Stimulated activated CD4-positive, alpha-beta T cell treated with anti-CD3 and anti-CD28 coated beads, Interleukin-1b, Interleukin-23, amount 100 ng/mL, for 1 hour (primary cell): ENCODE results near the gene PKP1.

Experiments
- DNase-seq, 2 donors: peaks; one replicate each; pipeline ENCODE4 v3.0.0-alpha.2; 2020; ENCODE audit warnings: low read depth in 2 of 2

The PKP1 gene

DNA sequence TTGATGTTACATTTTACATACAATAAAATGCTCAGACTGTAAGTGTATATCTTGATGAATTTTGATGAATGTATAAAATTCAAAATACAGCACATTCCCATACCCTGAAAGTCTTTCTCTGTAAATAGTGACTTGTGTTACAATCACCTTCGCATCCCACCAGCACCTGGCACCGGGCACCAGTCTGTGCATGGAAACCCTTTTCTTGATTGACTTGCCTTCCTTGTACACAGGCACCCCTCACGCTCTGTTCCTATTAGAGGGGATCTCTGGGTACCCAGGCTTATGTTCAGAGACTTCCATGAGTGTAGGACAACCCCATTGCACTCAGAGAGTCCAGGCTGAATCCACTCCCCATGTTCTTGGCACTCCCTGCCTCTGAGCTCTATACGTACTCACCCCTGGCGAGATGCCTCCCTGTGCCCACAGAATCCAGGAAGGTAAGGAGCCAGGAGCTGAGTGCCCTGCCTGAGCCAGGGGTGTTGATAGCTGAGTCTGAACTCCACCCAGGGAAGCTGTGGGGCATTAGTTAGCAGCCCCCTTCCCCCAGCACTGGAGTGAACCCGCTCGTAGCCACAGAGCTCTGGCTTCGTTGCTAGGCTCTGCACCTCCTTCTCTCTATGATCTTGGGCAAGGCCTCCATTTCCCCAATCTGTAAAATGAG lies 22.5 kb upstream of the PKP1 start:
- DNase-seq, result no peak

DNA sequence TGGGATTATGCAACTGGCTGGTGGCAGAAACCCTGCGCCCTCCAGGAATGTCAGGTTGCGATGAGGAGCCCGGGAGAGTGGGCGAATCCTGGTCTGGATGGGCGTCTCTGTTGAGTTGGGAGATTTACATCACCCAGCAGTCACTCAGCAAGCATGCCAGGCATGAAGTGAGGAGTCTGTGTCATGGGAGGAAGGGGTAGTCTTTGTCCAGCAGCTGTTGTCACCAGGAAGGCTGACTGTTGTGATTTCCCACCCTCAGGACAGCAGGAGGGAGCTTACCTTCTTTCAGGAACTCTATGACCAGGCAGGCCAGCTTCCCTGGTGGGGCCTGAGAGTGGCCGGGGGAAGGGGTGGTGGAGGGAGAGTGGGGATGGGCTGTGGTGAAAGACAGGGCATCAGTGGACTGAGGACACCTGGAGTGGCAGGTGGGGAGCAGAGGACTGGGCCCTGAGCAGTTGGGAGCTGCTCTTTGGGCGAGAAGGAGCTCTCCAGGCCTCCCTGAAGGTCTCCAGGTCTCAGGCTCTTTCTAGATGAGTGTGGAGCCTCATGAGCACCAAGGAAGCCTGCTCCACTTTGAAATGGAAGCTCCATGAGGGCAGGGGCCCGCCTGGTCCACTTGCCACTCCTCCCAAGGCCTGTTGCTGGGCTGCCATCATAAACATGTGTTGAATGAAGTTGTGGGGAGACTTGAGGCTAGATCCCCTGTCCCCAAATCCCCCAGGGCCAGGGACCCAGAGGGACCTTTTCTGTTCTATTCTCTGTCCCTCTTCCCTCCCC lies 21.3 kb upstream of the PKP1 start:
- no peak for DNase-seq

DNA sequence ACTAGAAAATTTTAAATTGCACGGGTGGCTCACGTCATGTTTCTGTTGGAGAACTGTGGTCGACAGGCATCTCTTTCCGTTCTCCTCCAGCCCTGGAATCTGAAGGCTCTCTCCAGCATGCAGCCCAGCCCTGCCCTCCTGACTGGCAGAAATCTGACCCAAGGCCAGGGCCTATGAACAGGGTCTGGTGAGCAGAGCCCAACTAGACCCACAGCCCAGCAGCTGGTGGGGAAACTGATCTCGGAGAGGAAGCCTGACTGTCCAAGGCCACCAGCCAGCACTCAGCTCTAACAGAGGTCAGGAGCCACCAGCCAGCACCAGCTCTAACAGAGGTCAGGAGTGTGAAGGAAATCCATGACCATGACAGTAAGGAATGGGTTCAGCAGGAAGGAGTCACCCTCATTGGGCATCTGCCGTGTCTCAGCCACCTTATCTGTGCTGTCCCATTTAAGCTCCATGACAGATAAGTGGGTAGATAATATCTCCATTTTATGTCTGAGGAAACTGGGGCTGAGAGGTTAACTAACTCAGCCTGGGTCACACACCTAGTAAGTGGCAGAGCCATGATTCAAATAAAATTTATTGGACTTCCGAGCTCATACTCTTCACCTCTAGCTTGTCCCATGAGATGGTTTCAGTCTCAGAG lies 20.2 kb upstream of the PKP1 start:
- no peak for DNase-seq

DNA sequence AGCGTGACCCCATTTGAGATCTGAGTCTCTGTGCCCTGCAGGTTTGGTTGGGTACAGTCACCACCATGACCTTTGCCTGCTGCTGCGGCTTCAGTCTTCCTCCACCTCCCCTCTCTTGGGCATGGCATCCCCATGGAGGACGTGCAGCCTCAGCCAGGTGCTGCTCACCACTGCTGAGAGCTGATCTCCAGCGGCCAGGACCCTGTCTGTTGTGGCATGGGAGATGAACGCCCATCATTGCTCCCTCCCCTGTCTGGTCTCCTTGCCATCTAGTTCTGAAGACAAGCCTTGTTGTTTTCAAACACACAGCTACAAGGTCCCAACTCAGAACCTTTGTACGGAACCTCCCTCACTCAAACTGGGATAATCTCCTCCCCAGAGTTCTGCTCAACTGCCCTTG lies 19.2 kb upstream of the PKP1 start:
- DNase-seq, result no peak

DNA sequence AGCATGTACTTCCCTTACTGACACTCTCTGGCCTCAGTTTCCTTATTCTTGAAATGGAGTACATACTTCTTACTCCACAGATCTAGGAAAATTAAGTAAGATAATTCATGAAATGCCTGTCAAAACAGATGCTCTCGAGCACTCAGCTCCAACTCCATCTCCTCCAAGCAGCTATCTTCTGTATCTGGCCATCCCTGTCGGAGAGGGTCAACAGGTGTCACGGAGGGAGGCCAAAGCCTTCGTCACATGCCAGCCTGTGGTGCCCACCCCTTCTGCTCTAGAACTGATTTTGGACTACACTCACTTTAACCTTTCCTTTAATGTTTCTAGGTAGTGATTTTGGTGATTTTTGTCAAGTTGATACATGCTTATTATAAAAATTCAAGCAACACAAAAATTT lies 18.8 kb upstream of the PKP1 start:
- no peak for DNase-seq

DNA sequence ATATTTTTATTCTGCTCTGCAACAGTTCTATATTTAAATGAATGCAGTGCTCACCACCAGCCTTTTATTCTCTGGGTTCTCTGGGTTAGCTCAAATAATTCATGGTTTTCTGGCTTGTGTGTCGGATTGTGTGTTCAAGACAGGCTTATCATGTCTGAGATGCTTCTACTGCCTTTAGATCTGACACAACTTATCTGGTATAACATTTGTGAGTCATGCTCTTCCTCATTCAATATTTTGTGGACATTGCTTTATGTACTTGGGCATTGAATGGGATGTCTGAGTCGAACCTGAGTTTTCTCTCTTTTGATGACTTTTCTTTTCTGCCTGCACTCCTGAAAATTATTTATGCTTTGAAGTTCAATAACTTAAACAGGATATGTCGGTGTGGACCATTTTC lies 17.6 kb upstream of the PKP1 start:
- no peak for DNase-seq

DNA sequence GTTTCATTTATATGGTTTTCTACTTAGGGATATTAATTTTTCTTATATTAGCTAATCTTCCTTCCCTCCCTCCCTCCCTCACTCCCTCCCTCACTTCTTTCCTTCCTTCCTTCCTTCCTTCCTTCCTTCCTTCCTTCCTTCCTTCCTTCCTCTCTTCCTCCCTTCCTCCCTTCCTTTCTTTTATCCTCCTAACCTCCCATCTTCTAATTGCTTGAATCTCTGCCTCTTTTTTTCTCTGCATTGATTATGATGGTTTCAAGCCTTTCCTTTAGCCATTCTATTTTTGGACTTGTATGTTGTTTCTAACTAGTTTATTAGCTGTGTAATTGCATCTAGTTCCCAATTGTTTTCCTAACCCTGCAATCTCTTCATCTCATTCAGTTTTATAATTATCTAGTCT lies 17.0 kb upstream of the PKP1 start:
- DNase-seq, result no peak

DNA sequence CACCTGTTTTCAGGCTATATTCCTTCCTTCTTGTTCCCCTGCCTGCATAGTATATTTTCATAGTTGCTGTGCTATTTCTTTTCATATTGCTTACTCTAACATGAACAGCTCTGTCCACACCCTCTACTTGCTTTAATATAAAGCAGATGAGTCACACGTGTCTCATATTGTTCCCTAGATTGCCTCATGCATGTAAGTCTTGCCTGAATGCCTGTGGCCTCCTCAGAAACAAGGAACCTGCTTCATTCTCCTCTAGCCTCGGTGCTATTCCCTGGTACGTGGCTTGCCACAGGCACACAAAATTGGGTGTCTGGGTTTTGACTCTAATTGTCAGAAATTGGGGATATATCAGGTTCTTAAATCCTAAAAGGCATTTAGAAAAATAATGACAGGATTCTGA lies 16.5 kb upstream of the PKP1 start:
- no peak for DNase-seq

DNA sequence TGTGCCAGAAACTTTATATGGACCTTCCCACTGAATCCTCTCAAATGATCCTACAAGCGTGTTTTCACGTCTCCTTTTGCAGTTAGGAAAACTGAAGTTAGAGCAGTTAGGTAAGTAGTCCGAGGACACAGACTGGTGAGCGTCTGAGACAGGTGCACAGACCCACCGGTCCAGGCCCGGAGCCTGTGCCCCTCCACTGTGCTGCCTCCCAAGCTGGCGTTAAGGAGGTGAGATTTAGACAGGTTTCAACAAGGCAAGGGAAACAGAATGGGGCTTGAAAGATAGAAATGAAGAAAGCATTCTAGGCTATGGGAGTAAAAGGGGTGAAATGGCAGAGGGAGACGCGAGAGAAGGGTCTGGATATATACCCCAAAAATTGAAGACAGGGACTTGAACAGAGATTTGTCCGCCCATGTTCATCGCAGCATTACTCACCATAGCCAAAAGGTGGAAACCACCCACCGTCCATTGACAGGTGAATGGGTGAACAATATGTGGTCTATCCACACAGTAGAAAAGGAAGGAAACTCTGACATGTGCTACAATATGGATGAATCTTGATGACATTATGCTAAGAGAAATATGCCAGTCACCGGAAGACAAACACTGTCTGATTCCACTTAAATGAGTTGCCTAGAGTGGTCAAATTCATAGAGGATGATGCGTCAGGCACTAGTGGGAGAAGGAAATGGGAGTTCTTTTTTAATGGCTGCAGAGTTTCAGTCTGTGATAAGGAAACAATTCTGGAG lies 15.7 kb upstream of the PKP1 start:
- no peak for DNase-seq

DNA sequence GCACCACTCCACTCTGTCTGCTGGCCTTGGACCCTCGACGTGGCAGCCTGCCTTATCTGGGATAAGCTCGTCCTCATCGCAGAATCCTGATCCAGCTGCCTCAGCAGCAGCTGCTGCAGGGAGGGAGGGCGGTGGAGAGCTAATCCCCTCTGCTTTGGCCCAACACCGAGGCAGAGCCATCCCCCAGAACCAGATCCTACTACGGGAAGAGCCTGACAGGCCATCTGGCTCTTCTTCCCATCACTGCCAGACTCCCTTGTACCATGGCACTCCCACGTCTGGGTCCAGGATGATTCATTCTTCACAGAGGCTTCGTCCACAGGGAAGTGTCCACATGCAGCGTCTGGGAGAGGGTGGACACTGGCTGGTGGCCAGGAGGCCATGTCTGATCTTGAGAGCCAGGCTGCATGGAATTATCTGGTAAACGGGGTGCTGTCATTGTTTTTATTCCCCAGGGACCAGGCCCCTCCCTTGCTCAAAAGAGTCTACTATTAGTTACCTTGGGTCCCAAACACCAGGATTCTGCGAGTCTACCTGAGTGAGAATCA lies 14.6 kb upstream of the PKP1 start:
- DNase-seq, result no peak

DNA sequence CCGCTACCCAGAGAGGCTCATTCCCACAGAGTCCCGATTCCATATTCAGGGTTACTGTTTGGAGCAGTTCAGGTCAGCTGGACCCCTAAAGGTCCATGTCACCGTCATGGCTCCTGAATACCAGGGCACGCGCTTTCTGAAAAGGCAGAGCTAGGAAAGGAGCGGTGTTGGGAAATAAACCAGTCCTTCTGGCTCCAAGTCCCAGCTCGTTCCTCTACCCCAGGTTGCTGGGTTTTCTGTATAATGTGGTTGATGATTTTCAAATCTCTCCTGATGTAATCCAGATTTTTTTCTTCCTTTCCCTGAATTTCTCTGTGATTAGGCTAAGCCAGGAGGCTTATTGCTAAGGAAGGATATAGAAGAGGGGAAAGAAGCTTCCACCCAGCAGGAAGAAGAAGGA lies 14.0 kb upstream of the PKP1 start:
- DNase-seq, result no peak

DNA sequence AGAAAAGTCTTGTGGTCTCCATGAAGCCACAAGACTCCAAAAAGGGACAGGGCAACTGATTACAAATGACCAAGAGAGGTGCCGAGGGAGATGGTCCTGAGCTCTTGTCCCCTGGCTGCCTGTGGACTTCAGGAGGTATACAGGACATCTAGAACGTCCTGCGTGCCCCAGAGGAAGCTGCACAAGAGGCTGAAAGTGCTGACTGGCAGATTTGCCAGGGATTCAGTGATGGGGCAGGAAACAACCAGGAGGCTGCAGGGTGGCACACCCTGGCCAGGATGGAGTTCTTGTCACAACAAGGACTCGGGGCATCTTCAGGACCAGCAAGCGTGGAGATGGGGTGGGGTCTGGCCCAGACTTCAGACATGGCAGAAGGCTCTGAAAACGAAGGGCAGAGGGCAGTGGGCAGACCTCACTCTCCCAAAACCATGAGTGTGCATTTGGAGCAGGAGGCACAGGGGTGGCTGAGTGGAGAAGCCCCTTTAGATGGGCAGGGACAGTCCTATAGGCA lies 13.4 kb upstream of the PKP1 start:
- DNase-seq, result no peak

DNA sequence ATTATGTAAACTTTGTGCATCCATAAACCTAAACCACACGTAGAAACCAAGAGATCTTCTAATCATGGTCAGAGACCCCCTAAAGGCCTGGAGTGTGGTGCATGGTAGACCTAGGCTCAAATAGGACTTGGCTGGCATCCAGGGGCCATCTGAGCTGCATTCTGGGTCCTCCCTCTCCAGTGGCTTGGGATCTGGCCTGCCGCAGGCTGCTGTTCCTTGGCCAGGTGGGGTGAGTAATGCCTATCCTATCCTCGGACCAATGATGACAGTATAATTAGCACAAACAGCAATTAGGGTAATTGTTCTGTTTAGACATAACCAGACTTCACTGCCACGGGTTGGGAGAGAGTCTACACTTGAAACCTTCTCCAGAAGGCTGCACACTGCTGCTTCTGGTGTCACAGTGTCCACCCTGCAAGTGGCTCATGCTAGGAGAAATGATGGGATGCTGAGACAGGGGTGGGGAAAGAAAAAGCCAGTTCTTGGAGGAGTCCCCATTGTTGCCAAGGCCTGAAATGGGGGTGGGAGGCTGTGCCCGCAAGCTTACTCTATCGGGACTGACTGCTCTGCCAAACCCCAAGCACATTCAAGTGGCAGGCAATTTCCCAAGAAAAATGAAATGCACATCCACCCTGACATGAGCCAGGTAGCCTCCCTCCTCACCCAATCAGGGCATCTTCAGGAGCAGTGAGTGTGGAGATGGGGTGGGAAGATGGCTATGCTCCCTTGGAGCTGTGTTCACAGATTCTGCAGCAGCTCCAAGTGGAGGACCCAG lies 12.5 kb upstream of the PKP1 start:
- no peak for DNase-seq

DNA sequence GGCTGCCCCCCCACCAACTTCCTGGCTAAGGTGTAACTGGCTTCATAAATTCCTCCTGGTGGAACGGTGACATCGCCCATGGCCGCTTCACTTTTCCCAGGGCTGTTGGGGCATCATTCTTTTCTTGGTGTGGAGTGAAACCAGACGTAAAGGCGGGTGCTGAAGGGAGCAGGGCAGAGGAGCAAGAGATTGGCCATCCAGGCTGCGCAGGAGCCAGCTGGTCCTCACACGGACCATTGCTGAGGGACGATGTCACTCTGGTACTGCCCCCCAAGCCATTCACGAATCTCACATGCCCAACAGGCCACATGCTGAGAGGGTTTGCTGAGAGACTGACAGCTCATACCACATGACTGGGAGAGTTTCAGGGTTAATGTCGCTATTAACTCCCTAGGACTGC lies 10.5 kb upstream of the PKP1 start:
- no peak for DNase-seq

DNA sequence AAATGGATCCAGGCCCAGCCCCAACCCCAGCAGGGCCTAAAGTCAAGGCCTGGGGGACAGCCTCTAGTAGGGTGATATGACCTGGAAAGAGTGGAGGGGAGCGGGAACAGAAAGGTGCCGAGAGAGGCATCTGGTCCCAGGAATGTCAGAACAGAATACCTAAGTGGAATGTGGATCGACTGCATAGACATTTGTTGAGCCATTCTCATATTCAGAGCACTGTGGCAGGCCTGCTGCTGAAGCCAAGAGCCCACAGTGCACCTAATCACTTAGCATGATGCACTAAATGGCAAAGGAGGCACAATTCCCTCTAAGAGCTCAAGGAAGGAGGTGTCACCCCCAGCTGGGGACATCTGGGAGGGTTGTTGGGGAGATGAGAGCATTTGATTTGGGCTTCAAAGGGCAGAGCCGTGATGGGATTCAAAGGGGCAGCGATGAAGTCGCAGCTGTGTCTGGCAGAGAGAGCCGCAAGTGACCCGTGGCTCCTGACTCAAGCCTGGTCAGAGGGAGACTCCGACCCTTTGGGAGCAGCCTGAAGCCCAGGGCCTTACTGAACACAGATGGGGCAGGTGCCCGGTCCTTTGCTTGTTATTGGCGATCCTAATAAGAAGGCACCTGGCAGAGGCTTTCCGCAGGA lies 8.6 kb upstream of the PKP1 start:
- DNase-seq, result no peak

DNA sequence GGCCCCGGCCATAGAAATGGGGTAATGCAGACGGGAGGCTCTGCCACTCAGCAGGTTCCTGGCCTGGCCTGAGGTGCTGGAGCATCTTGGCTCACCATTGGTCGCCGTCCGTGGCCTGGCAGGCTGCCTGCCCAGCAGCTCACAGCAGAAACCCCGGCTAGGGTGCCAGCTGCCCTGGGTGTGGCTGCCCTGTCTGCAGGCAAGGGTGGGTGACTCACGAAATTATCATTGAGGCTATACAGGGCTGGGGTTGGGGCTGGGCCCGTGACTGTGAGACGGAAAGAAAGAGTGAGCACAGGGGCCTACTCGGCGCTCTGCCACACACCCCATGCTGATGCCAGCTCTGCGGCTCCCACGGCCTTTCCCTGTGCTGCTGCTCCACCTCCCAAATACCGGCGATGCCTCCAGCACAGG lies 8.0 kb upstream of the PKP1 start:
- DNase-seq, result no peak

DNA sequence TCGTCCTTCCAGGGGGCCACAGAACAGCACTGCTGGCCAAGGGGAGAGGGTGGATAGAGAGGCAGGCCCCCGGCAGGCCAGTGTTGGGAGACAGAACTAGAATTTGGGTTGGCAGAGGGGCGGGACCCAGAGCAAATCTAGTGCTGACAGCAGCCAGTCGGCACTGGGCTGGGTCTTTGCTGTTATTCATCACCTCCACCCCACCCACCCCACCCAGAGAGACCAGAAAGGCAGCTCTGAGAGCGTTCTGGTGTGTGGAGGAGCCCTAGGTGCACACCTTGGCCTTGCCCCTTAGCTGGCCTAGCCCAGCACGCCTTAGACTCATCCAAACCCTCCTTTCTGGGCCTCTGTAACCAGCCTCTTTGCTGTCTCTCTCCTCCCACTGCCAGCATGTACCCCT lies 6.4 kb upstream of the PKP1 start:
- DNase-seq, result no peak

DNA sequence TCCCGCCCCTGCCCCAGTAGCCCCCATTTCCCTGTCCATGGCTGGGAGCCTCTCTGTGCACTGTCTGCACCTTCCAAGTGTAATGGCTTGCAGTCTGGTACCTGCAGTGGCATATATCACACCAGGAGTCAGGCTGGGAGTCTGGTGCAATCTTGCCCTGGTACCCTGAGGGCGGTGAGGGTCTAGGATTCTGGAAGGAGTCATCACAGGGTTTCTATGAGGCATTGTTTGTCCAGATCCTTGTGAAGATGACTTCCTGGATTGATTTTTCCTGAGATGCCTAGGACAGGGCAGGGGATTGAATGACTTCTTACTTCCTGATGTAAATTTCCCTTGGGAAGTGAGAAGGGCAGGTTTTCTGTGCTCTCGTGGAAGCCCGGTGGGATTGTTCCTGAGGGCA lies 5.9 kb upstream of the PKP1 start:
- no peak for DNase-seq

DNA sequence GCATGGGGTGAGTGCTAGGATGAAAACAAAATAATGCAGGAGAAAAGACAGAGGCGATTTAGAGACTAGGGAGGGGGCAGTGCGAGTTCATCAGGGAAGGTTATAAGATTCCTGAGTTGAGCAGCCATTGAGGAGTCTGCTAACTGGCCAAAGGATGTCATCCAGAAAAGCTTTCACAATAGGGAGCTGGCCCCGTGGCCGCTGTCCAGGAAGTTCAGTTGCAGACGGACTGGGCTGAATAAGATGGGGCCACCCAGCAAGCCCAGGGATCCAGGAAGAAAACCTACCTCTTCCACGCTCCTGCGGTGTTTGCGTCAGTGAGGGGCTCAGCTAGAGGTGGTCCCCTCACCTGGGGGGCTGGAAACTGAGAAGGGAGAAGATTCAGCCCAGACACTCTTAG lies 4.0 kb upstream of the PKP1 start:
- DNase-seq, result no peak

DNA sequence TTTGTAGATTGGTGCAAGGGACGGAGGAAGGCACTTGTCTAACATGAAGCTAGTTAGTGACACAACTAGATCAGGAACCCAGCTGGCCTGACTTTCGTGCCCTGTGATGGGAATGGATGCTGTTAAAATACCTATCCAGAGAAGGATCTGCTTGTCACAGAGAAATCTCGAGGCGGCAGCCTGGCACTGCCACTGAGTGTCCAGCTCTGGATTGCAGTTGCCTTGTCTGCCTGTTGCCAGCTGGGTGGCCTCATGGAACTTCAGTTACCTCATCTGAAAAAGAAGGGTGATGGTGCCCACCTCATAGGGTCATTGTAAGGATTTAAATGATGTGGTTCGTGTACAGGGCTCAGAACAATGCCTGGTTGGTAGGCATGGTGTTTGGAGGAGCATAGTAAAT lies 2.4 kb upstream of the PKP1 start:
- DNase-seq, result no peak

DNA sequence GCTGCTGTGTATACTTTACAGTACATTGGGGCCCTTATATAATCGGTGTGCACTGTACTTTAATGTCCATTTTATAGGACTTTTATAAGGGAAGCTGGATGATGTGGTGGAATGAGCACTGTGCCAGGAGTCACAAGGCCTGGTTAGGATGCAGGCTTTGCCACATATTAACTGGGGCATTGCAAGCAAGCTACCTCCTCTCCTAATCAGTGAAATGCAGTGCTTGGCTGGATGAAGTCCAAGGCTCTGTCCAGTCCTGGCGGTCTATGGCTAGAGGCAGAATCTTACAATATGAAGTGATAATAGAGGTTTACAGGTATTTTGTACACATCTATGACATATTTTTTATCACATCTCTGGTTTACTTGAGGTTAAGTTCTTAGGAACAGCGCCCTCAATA lies 1.7 kb upstream of the PKP1 start:
- DNase-seq, result no peak
